ENCODE measurements around the gene NCF4. TPM values are rescaled to one million over a fixed set of nuclear protein-coding genes. Genes with fewer than 3 reads are reported as not detected.

The NCF4 gene
- total and polyA plus RNA-seq, 7 donors: 1.5 to 4.3 (median 2.6) TPM

DNA sequence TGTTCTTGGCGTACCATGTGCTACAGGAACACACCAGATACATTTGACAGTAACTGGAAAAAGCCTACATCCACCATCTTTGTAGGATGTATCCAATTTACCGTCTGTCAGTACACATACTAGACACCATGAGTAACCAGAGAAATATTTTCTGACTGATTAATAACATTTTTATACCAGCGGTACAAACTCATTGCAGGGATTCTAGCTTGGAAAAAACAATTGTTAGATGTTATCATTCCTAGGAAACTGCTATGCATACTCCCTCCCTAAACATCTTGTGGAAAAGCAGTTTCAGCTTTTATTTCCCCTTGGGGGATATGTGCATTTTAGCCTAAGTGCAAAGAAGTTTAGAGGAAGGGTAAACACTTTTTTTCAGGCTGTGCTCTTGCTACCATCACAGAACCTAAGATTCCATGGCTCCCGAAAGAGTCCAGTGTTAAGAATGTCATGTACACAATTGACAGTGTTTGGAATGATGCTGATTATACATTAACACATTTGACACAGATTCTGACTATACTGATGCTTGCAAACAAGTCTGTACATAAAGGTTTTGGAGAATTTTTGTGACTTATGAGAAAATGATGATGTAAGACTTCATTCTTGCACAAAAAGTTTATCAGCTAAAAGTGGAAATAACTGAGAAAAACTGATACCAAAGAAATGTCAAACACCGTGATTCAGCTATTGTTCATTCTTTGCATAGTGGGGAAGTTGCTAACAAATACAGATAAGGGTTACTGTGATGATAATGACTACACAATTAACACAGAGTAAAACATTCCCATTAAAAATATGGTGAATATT, 23.7 kb downstream of the NCF4 start:
- WGBS, 3 donors: 66 to 74% (median 67%) methylated on average over 5 of the region's 5 CpGs
- no peaks in the 10 kb centered on the region for H3K4me1 ChIP-seq
- TF ChIP-seq, protein P1, sequence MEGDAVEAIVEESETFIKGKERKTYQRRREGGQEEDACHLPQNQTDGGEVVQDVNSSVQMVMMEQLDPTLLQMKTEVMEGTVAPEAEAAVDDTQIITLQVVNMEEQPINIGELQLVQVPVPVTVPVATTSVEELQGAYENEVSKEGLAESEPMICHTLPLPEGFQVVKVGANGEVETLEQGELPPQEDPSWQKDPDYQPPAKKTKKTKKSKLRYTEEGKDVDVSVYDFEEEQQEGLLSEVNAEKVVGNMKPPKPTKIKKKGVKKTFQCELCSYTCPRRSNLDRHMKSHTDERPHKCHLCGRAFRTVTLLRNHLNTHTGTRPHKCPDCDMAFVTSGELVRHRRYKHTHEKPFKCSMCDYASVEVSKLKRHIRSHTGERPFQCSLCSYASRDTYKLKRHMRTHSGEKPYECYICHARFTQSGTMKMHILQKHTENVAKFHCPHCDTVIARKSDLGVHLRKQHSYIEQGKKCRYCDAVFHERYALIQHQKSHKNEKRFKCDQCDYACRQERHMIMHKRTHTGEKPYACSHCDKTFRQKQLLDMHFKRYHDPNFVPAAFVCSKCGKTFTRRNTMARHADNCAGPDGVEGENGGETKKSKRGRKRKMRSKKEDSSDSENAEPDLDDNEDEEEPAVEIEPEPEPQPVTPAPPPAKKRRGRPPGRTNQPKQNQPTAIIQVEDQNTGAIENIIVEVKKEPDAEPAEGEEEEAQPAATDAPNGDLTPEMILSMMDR (IDR thresholded peaks at IDR 0.05): no peak
- ATAC-seq (no peak), DNase-seq (no peak)
- H3K27me3 ChIP-seq (ENCODE audit: insufficient read depth in 3 of 3, low read length in 2 of 3): peaks cover 0 to 27% (median 0%) of the 10 kb centered on the region in 3 donors
- intact Hi-C loops (cut with DNase I): no loop called here
- H3K4me3 ChIP-seq: no peak overlapping the region
- no peaks in the 10 kb centered on the region for H3K9me3 ChIP-seq
- no peaks in the 10 kb centered on the region for H3K36me3 ChIP-seq (ENCODE audit: insufficient read depth in 1 of 2, low read depth in 1 of 2)
- no peak overlapping the region for H3K27ac ChIP-seq

DNA sequence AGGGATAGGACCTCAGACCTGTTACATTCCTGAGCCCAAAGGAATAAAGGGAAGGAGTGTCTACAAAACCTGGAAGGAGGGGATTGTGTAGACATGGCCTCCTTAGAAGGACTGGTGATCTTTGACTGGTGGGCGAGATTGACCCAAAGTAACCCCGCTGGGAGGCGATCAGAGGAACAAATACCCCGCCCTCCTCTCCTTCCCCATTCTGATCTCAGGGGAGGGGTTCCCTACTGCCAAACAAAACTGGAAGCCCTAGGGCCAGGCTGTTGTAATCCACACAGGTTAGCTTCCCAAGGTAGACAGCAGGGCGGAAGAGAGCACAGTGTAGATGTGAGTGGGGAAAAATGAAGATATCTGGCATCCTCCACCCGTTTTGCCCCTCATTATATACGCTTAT, 24.7 kb downstream of the NCF4 start:
- no peak for ATAC-seq
- Histone ChIP-seq H3K27ac (no peak overlapping the region), H3K4me3 (no peak overlapping the region), H3K36me3 (ENCODE audit: insufficient read depth in 1 of 2, low read depth in 1 of 2) (no peaks in the 10 kb centered on the region), H3K27me3 (ENCODE audit: insufficient read depth in 3 of 3, low read length in 2 of 3) (peaks cover 0 to 32% (median 0%) of the 10 kb centered on the region in 3 donors), H3K4me1 (no peaks in the 10 kb centered on the region), H3K9me3 (no peaks in the 10 kb centered on the region)
- TF ChIP-seq, protein P1 (IDR thresholded peaks at IDR 0.05): no peak
- DNase-seq: no peak
- intact Hi-C loops (cut with DNase I): no loop called here
- WGBS, 3 donors: 68 to 75% (median 69%) methylated on average over 7 of the region's 7 CpGs

DNA sequence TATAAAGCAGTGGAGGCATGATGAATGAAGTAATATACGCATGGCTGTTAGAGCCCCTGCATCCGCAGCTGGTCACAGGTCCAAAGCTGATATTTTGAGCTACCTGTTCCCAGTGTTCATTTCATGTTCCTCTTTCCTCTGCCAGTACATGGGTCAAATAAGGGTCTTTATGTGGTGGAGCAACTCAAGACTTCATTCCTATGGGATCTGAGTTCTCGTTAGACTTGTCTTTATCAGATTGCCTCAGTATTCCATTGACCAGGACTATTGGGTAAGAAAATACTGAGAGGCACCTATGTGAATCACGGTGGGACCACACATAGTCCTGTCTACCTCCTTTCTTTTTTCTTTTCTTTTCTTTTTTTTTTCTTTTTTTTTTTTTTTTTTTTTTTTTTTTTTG, 25.2 kb downstream of the NCF4 start:
- Histone ChIP-seq H3K4me1 (no peaks in the 10 kb centered on the region), H3K36me3 (ENCODE audit: insufficient read depth in 1 of 2, low read depth in 1 of 2) (no peaks in the 10 kb centered on the region), H3K27me3 (ENCODE audit: insufficient read depth in 3 of 3, low read length in 2 of 3) (peaks cover 0 to 32% (median 0%) of the 10 kb centered on the region in 3 donors), H3K27ac (no peak overlapping the region), H3K4me3 (no peak overlapping the region), H3K9me3 (no peaks in the 10 kb centered on the region)
- TF ChIP-seq, protein P1 (IDR thresholded peaks at IDR 0.05): no peak
- ATAC-seq: no peak
- DNase-seq: no peak
- intact Hi-C loops (cut with DNase I): no loop called here
- 83 to 85% (median 85%) methylated on average over 4 of the region's 4 CpGs for WGBS, 3 donors

DNA sequence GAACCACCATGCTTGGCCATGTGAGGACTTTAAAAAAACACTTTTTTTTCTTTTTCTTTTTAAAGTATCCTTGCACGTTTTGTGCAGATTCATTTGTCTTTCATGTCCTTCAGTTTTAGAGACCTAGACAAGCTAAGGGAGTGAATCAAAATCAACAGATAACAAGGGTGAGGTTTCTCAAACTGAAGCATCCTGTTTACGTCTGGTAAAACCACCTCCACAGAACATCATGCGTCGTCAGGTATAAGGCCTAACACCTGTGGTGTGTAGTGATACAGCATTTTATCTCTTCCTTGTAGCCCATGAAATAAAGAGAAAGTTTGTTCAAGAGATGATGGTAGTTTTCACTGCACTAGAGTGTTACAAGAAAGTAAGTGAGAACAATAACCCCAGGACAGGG, 26.4 kb downstream of the NCF4 start:
- Histone ChIP-seq H3K4me1 (no peaks in the 10 kb centered on the region), H3K36me3 (ENCODE audit: insufficient read depth in 1 of 2, low read depth in 1 of 2) (no peaks in the 10 kb centered on the region), H3K4me3 (no peak overlapping the region), H3K27me3 (ENCODE audit: insufficient read depth in 3 of 3, low read length in 2 of 3) (peaks cover 0 to 28% (median 0%) of the 10 kb centered on the region in 3 donors), H3K9me3 (no peaks in the 10 kb centered on the region), H3K27ac (no peak overlapping the region)
- DNase-seq (no peak), ATAC-seq (no peak)
- TF ChIP-seq, protein P1 (IDR thresholded peaks at IDR 0.05): no peak
- intact Hi-C loops (cut with DNase I): no loop called here
- 75 to 84% (median 79%) methylated on average over 4 of the region's 4 CpGs for WGBS, 3 donors
